Measurements from ENCODE around the gene LZTFL1. TPM values are rescaled to one million over a fixed set of nuclear protein-coding genes. Genes with fewer than 3 reads are reported as not detected.

The LZTFL1 gene, protein sequence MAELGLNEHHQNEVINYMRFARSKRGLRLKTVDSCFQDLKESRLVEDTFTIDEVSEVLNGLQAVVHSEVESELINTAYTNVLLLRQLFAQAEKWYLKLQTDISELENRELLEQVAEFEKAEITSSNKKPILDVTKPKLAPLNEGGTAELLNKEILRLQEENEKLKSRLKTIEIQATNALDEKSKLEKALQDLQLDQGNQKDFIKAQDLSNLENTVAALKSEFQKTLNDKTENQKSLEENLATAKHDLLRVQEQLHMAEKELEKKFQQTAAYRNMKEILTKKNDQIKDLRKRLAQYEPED
- total RNA-seq = 8.8 and 20.3 TPM in 2 replicates

DNA sequence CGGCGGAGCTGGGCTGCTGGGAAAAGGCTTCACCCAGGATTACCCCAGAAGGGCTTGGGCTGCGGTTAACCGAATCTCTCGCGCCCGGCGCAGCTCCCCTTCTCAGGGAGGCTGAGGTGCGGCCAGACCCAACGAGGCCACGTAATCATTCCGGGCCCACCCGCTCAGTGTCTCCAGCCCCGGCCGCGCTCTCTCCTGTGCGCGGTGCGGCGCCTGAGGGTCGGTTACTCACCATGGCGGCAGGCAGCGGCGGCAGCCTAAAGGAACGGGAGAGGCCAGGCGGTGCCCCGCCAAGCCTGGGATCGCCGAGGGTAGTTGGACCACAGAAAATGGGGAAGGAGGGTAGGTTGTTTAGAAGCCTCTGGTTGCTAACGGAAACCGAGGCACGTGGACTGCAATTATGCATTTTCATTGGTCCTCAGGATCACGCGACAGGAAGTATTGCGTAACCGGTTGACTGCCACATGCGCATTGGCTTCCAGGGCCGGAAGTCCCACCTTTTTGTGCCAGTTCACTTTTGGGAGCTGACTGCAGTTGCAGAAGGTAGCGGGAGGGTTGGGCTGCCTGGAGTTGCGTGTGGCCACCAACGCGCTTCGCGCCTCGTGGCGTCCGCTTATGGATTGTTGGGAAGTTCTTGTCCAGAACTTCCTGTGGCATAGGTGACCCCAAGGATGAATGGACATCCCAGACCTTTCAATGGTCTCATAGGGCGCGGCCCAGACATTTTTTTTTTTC is at the start of gene LZTFL1:
Gene LZTFL1 (minus strand): TSS at position 363 of the 735 bp plus-strand sequence. CDS start 128 bp downstream, at position 235.

DNA sequence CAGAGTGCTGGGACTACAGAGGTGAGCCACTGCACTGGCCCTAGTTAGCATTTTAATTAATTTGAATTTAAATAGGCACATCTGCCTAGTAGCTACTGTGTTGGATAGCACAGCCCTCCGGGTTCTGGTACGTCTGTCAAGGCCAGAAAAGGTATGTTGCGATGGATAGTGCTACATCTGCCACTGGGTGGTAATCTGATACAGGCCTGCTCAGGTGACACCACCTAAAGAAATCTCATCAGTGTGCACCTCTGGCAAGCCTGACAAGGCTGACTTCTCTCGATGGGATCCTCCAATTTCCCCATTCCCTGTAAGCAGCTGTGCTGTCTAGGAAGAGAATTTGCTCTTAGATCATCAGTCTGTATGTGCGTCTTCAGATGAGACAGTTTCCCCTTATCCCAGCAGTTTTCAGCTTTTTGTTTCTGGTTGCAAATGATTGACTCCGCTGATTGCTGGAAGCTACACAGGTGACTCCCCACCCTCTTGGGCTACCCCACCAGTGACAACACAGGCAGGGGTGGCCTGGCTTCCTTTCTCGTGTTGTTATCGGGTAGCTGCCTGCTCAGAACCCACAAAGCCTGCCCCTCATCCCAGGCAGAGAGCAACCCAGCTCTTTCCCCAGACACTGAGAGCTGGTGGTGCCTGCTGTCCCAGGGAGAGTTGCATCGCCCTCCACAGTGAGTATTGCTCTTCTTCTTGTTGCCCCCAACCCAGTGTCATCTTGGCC is 44.2 kb upstream of the LZTFL1 start, which contains the start of gene CCR9:
Gene CCR9 (plus strand): TSS at position 565 of the 727 bp plus-strand sequence. CDS start 8,391 bp downstream, outside the sequence.

DNA sequence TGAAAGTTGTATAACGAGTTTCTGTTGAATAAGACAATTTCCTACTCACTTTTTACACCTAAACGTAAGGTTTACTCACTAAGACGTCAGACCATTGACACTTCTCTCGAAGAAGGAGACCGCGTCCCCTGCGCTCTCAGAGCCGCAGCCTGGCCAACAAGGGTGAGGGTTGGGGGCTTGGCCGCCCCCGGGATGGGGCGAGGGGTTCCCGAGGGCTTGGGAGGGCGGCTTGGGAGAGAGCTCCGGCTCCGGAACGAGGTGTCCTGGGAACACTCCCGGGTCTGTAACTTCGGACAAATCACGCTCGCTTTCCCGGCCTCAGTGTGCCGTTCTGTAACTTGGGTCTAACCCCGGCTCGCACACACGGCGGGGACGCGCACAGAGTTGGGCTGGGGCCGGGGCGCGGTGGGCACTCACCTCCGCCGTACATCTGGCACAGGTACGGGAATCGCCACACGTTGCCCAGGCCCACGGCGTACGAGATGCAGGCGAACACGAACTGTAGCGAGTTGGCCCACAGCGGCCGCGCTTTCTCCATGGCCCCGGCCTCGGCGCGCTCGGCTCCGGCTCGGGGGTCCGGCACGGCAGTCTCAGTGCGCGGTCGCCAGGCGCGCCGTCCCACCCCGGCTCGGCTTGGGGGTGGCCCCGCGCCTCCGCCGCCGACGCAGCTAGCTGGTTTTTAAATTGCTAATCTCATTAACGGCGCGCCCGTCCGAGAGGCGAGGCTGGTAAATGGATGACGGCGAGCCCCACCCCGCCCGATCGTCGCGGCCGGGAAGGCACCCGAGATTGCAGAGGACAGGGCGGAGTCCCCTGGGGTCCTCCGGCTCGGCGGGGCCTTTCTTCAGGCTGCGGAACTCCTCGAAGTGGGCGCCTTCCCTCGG is 45.8 kb downstream of the LZTFL1 start, which contains the start of gene SLC6A20:
Gene SLC6A20 (minus strand): TSS at position 655 of the 884 bp plus-strand sequence. CDS start 117 bp downstream, at position 538.

Other genes with a start within 250 kb of the LZTFL1 start
- 12.3 and 16.5 TPM in 2 replicates for gene LIMD1, start 247.4 kb downstream of the LZTFL1 start, total RNA-seq
- gene SACM1L, start 152.7 kb downstream of the LZTFL1 start, total RNA-seq = 15.2 and 18.1 TPM in 2 replicates
- gene SLC6A20, start 45.6 kb downstream of the LZTFL1 start, total RNA-seq = not detected in 2 replicates
- not detected in 2 replicates for gene CCR9, start 44.4 kb upstream of the LZTFL1 start, total RNA-seq
- gene CXCR6, start 101.3 kb upstream of the LZTFL1 start, total RNA-seq = not detected in 2 replicates
- gene FYCO1, start 153.7 kb upstream of the LZTFL1 start, total RNA-seq = 11.9 and 14.6 TPM in 2 replicates
- not detected in 2 replicates for gene XCR1, start 185.4 kb upstream of the LZTFL1 start, total RNA-seq